Lung (tissue), 12 donors: ENCODE data around the gene EME2. TPM values are rescaled to one million over a fixed set of nuclear protein-coding genes. Genes with fewer than 3 reads are reported as not detected.

Source experiments
- ATAC-seq: fragments of 200-7000 bp; cut with Tn5 transposase; one replicate; pipeline ENCODE4 v1.9.1; 2020; ENCODE audit warnings: moderate number of reproducible peaks; ENCODE audit not compliant: insufficient read depth, low FRiP score
- DNase-seq, 3 donors: peaks; one replicate each; pipeline ENCODE4 v3.0.0-alpha.2; 2013 to 2017
- H3K27ac ChIP-seq, 2 donors: one replicate each; pipeline ENCODE4 v1.5.1; 2013; ENCODE audit warnings: mild to moderate bottlenecking in 2 of 2, moderate library complexity in 2 of 2, control low read depth in 1 of 2, inconsistent platforms in 1 of 2, low read depth in 1 of 2, low read length in 1 of 2
- H3K27me3 ChIP-seq, 3 donors: one replicate each; pipeline ENCODE4 v1.5.1; 2013; ENCODE audit warnings: low read length in 2 of 3; ENCODE audit not compliant: control insufficient read depth in 3 of 3, insufficient read depth in 3 of 3
- H3K36me3 ChIP-seq, 4 donors: one replicate each; pipeline ENCODE4 v1.5.1; 2013; ENCODE audit warnings: low read length in 4 of 4, mild to moderate bottlenecking in 1 of 4, moderate library complexity in 1 of 4; ENCODE audit not compliant: control insufficient read depth in 4 of 4, insufficient read depth in 4 of 4
- H3K4me1 ChIP-seq, 5 donors: one replicate each; pipeline ENCODE4 v1.5.1; 2013; ENCODE audit warnings: low read length in 5 of 5, mild to moderate bottlenecking in 2 of 5, moderate library complexity in 1 of 5; ENCODE audit not compliant: control insufficient read depth in 5 of 5, insufficient read depth in 5 of 5
- H3K4me3 ChIP-seq: one replicate; pipeline ENCODE4 v1.5.1; 2013; ENCODE audit warnings: mild to moderate bottlenecking, control low read depth, moderate library complexity
- H3K9ac ChIP-seq, 2 donors: one replicate each; pipeline ENCODE4 v1.5.1; 2013; ENCODE audit warnings: low read length in 2 of 2, control low read depth in 1 of 2; ENCODE audit not compliant: insufficient read depth in 1 of 2
- H3K9me3 ChIP-seq, 4 donors: one replicate each; pipeline ENCODE4 v1.5.1; 2013; ENCODE audit warnings: low read length in 3 of 4, mild to moderate bottlenecking in 1 of 4, moderate library complexity in 1 of 4; ENCODE audit not compliant: control insufficient read depth in 4 of 4, insufficient read depth in 3 of 4
- WGBS, 2 donors: extraction: QIAGEN DNeasy Blood & Tissue Kit; methylation state at CpG; one replicate each; pipeline ENCODE4 v1.1.7; 2013; 5-methylcytosine and 5-hydroxymethylcytosine counted together
- polyA plus RNA-seq, 2 donors: library from polyadenylated mRNA; stranded (reverse); fragments of 200-250 nt; gene quantifications; one replicate each; pipeline ENCODE4 v1.2.1, GENCODE V29; 2013
- total RNA-seq, 2 donors: library from RNA; depleted of rRNA in 1 of 2; stranded (reverse); fragments of >200 nt in 1 of 2; gene quantifications; one replicate each; pipeline ENCODE4 v1.2.1, GENCODE V29; 2014 to 2021
- TF ChIP-seq, protein P1 (sequence below): IDR thresholded peaks from 2 replicates; pipeline ENCODE4 v1.5.1; 2012; ENCODE audit warnings: mild to moderate bottlenecking; ENCODE audit errors: control extremely low read depth, extremely low read depth
- donor health status: control.
- donor health status: control.
- donor health status: Bipolar disorder and iron deficiency.
- donor health status: healthy.
- donor health status: DM: yes; HTN: yes; CAD: no.

EME2 gene
- total and polyA plus RNA-seq, 4 donors: 8.6 to 30.2 (median 9.8) TPM

DNA sequence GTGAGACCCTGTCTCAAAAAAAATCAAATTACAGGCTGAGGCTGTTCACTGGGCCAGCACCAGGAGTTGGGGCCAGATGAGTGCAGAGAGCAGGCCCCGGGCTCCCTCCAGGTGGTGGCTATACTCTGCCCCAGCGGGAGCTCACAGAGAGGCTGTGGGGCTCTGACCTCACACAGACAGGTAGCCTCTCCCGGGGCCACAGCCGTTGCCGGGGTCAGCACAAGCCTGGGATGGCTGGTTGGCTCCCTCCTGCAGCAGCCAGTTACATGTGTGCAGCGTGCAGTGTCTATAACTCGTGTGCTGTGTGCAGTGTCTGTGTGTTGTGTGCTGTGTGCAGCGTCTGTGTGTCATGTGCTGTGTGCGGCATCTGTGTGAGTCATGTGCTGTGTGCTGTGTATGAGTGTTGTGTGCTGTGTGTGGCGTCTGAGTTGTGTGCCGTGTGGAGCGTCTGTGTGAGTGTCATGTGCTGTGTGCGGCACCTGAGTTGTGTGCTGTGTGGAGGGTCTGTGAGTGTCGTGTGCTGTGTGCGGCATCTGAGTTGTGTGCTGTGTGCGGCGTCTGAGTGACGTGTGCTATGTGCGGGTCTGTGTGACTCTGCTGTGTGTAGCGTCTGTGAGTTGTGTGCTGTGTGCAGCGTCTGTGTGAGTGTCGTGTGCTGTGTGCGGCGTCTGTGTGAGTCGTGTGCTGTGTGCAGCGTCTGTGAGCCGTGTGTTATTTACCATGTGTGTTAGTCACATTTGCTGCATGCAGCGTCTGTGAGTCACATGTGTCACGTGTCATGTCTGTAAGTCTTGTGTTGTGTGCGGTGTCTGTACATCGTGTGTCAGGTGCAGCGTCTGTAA lies 45.7 kb upstream of the EME2 start:
- H3K27ac ChIP-seq: no peak overlapping the region
- no peaks in the 10 kb centered on the region for H3K27me3 ChIP-seq
- TF ChIP-seq, protein P1, sequence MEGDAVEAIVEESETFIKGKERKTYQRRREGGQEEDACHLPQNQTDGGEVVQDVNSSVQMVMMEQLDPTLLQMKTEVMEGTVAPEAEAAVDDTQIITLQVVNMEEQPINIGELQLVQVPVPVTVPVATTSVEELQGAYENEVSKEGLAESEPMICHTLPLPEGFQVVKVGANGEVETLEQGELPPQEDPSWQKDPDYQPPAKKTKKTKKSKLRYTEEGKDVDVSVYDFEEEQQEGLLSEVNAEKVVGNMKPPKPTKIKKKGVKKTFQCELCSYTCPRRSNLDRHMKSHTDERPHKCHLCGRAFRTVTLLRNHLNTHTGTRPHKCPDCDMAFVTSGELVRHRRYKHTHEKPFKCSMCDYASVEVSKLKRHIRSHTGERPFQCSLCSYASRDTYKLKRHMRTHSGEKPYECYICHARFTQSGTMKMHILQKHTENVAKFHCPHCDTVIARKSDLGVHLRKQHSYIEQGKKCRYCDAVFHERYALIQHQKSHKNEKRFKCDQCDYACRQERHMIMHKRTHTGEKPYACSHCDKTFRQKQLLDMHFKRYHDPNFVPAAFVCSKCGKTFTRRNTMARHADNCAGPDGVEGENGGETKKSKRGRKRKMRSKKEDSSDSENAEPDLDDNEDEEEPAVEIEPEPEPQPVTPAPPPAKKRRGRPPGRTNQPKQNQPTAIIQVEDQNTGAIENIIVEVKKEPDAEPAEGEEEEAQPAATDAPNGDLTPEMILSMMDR: no peak
- no peak overlapping the region for H3K4me3 ChIP-seq
- no peak for ATAC-seq
- H3K4me1 ChIP-seq: peaks cover 0 to 4% (median 0%) of the 10 kb centered on the region in 5 donors
- WGBS, 2 donors: 97 to 98% methylated on average over 32 of the region's 32 CpGs
- no peaks in the 10 kb centered on the region for H3K9me3 ChIP-seq
- H3K9ac ChIP-seq: no peak overlapping the region
- peaks cover 3 to 46% (median 11%) of the 10 kb centered on the region in 4 donors for H3K36me3 ChIP-seq
- no peak for DNase-seq

DNA sequence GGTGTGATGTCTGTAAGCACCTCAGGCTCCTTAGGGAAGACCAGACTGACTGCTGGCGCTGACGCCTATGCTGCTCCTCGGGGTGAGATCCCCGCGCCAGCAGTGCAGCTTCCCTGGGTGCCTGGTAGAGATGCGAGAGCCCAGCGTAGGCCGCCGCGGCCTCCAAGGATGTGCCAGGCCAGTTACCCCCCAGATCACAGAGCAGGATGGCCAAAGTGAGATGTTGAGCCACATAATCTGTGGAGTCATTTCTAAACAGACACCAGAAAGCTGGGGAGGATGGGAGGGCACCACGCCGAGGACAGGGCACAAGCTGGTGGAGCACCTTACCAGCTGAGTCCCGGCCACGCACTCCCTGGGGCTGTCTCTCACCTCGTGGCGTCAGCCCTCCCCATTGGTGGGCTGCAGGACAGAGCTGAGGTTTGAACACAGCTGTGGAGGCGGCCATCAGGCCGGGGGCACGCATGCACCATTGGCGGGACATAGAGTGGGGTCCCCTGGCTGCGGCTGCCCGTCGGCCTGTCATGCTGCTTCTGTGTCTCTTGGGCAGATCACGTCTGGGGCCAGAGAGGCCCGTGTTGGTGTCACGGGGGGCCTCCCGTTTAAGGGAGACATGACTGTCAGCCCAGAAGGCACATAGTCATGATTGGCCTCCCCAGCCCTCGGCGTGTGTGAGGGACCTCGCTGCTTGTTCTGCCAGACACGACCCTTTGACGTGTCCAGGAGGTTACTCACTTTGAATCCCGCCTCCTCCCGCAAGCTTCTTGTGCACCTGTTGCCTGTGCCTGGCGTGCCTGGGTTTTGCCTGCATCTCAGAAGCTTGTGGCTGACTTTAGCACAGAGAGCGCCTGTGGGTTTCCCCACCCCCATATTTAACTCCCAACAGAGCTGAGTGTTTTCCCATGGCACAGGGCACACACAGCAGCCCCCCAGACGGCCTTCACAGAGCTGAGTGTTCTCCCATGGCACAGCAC lies 44.7 kb upstream of the EME2 start:
- Histone ChIP-seq H3K36me3 (peaks cover 3 to 57% (median 13%) of the 10 kb centered on the region in 4 donors), H3K27ac (no peak overlapping the region), H3K4me3 (no peak overlapping the region), H3K4me1 (no peaks in the 10 kb centered on the region), H3K27me3 (no peaks in the 10 kb centered on the region), H3K9ac (no peak overlapping the region), H3K9me3 (no peaks in the 10 kb centered on the region)
- DNase-seq: no peak
- TF ChIP-seq, protein P1: no peak
- no peak for ATAC-seq
- WGBS, 2 donors: 95 to 96% methylated on average over 35 to 37 of the region's 37 CpGs

DNA sequence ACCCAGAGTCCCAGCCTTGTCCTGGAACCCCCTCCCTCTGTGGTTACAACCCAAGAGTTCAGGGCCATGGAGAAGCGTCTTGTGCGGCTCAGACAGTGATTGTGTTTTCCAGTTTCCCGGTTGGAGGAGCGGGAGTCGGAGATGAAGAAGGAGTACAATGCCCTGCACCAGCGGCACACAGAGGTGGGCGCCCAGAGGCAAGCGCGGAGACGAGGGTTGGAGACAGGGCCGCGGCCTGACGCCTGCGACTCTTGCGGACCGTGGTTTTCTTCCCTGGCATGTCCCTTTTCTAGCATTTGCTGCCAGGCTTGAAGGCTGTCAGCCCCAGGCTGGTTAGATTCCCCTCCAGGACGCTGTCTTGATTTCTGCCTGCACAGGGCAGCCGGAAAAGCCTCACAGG lies 43.6 kb upstream of the EME2 start:
- Histone ChIP-seq H3K27ac (no peak overlapping the region), H3K36me3 (peaks cover 3 to 68% (median 14%) of the 10 kb centered on the region in 4 donors), H3K4me3 (no peak overlapping the region), H3K27me3 (no peaks in the 10 kb centered on the region), H3K9ac (no peak overlapping the region), H3K9me3 (no peaks in the 10 kb centered on the region), H3K4me1 (no peaks in the 10 kb centered on the region)
- TF ChIP-seq, protein P1: no peak
- ATAC-seq (no peak), DNase-seq (no peak)
- WGBS, 2 donors: 97 to 98% methylated on average over 18 of the region's 18 CpGs
